HepG2 (cell line): ENCODE results near the gene PRSS21. TPM values are rescaled to one million over a fixed set of nuclear protein-coding genes. Genes with fewer than 3 reads are reported as not detected.

Experiments used
- CBX2 ChIP-seq, 2 experiments: fragments of 200-600 bp in 1 of 2; sonication (generic); formaldehyde crosslinking in 1 of 2; IDR thresholded peaks; 2 replicates each; pipeline versions ENCODE4 v1.7.0 to v1.8.1; 2018 to 2022; ENCODE audit warnings: low read depth in 2 of 2, low read length in 1 of 2, mild to moderate bottlenecking in 1 of 2, missing genetic modification reagents in 1 of 2
- FOSL2 ChIP-seq: sonication (generic); formaldehyde crosslinking; IDR thresholded peaks from 2 replicates; pipeline ENCODE4 v1.4.0; 2020; ENCODE audit warnings: missing genetic modification reagents
- FOXC1 ChIP-seq: sonication (generic); formaldehyde crosslinking; IDR thresholded peaks from 2 replicates; pipeline ENCODE4 v1.8.0; 2022; ENCODE audit warnings: mild to moderate bottlenecking, missing genetic modification reagents, borderline replicate concordance
- MAFK ChIP-seq, 2 experiments: IDR thresholded peaks in 1 of 2; conservative IDR thresholded peaks in 1 of 2; 2 replicates each; pipeline ENCODE4 v1.6.1; 2011; ENCODE audit warnings: improper control_type of control experiment in 2 of 2, low read length in 2 of 2
- NBN ChIP-seq: fragments of 450-650 bp; conservative IDR thresholded peaks from 2 replicates; pipeline ENCODE4 v1.6.1; 2017
- NR2F1 ChIP-seq, 2 experiments: fragments of 450-650 bp in 1 of 2; formaldehyde crosslinking in 1 of 2; IDR thresholded peaks; 2 replicates each; pipeline versions ENCODE4 v1.5.0 to v1.6.1; 2016 to 2020; ENCODE audit warnings: mild to moderate bottlenecking in 1 of 2, missing compliant biosample characterization in 1 of 2, missing genetic modification reagents in 1 of 2, moderate library complexity in 1 of 2
- SCMH1 ChIP-seq: sonication (generic); formaldehyde crosslinking; IDR thresholded peaks from 2 replicates; pipeline ENCODE4 v1.9.0; 2021; ENCODE audit warnings: missing genetic modification reagents, mild to moderate bottlenecking, borderline replicate concordance
- SMAD9 ChIP-seq: sonication (generic); formaldehyde crosslinking; IDR thresholded peaks from 2 replicates; pipeline ENCODE4 v1.5.1; 2020; ENCODE audit warnings: mild to moderate bottlenecking, missing genetic modification reagents
- SP5 ChIP-seq: IDR thresholded peaks from 2 replicates; pipeline ENCODE4 v1.6.1; 2016; ENCODE audit warnings: low read depth, borderline replicate concordance
- U2AF2 ChIP-seq: fragments of 200-400 bp; formaldehyde crosslinking; IDR thresholded peaks from 2 replicates; pipeline ENCODE4 v1.6.1; 2017; ENCODE audit warnings: low read depth, mild to moderate bottlenecking, low read length
- ZFP1 ChIP-seq: IDR thresholded peaks from 2 replicates; pipeline ENCODE4 v1.6.1; 2016
- ZMYM2 ChIP-seq: sonication (generic); formaldehyde crosslinking; IDR thresholded peaks from 2 replicates; pipeline ENCODE4 v1.8.0; 2022; ENCODE audit warnings: mild to moderate bottlenecking, missing genetic modification reagents
- ZNF530 ChIP-seq: sonication (generic); formaldehyde crosslinking; IDR thresholded peaks from 2 replicates; pipeline ENCODE4 v1.5.0; 2020; ENCODE audit warnings: low read depth, mild to moderate bottlenecking, missing genetic modification reagents
- ZNF75D ChIP-seq: sonication (generic); formaldehyde crosslinking; IDR thresholded peaks from 2 replicates; pipeline ENCODE4 v1.8.1; 2023; ENCODE audit warnings: missing genetic modification reagents, mild to moderate bottlenecking, borderline replicate concordance
- ZNF766 ChIP-seq: sonication (generic); formaldehyde crosslinking; IDR thresholded peaks from 2 replicates; pipeline ENCODE4 v1.5.0; 2020; ENCODE audit warnings: missing genetic modification reagents, borderline replicate concordance
- ZNF782 ChIP-seq: sonication (generic); formaldehyde crosslinking; IDR thresholded peaks from 2 replicates; pipeline ENCODE4 v1.4.0; 2020; ENCODE audit warnings: missing genetic modification reagents, mild to moderate bottlenecking, borderline replicate concordance
- ZNF839 ChIP-seq: sonication (generic); formaldehyde crosslinking; IDR thresholded peaks from 2 replicates; pipeline ENCODE4 v1.4.0; 2020; ENCODE audit warnings: missing genetic modification reagents, mild to moderate bottlenecking, borderline replicate concordance
- ZNF891 ChIP-seq: sonication (generic); formaldehyde crosslinking; IDR thresholded peaks from 2 replicates; pipeline ENCODE4 v1.5.0; 2020; ENCODE audit warnings: mild to moderate bottlenecking, missing genetic modification reagents
- polyA plus RNA-seq, 8 experiments: library from polyadenylated mRNA; depleted of rRNA in 3 of 8; stranded (reverse) in 7 of 8; unstranded in 1 of 8; fragments of >200 nt; fragmentation: Illumina TruSeq in 4 of 8; extraction: Trizol in 4 of 8; gene quantifications; 2 replicates each; pipeline versions ENCODE4 v1.2.1 to v1.2.3, GENCODE V29; 2011 to 2016; ENCODE audit warnings: low read depth in 4 of 8, missing spikeins in 1 of 8, mixed read lengths in 1 of 8; ENCODE audit not compliant: insufficient read depth in 1 of 8
- total RNA-seq, 5 experiments: library from RNA; depleted of rRNA; stranded (reverse); fragments of >200 nt; fragmentation: Illumina TruSeq; extraction: Trizol; gene quantifications; 2 replicates each; pipeline ENCODE4 v1.2.3, GENCODE V29; 2016; ENCODE audit warnings: low read depth in 1 of 5
- TF ChIP-seq, protein P1 (sequence below): sonication (generic); formaldehyde crosslinking; IDR thresholded peaks from 2 replicates; pipeline ENCODE4 v1.8.1; 2023; ENCODE audit warnings: mild to moderate bottlenecking, missing genetic modification reagents
- TF ChIP-seq, protein P2 (sequence below): conservative IDR thresholded peaks from 2 replicates; pipeline ENCODE4 v1.6.1; 2018; ENCODE audit warnings: missing genetic modification reagents
- TF ChIP-seq, protein P3 (sequence below): sonication (generic); formaldehyde crosslinking; IDR thresholded peaks from 2 replicates; pipeline ENCODE4 v1.4.0; 2020; ENCODE audit warnings: missing genetic modification reagents
- TF ChIP-seq, protein P4 (sequence below): sonication (generic); formaldehyde crosslinking; IDR thresholded peaks from 2 replicates; pipeline ENCODE4 v1.9.0; 2021; ENCODE audit warnings: missing genetic modification reagents, borderline replicate concordance

PRSS21 gene
- total and polyA plus RNA-seq, 2 of the 13 experiments (the other 11 are each of a cell fraction or from before 2014, with no cell fraction given): not detected

DNA sequence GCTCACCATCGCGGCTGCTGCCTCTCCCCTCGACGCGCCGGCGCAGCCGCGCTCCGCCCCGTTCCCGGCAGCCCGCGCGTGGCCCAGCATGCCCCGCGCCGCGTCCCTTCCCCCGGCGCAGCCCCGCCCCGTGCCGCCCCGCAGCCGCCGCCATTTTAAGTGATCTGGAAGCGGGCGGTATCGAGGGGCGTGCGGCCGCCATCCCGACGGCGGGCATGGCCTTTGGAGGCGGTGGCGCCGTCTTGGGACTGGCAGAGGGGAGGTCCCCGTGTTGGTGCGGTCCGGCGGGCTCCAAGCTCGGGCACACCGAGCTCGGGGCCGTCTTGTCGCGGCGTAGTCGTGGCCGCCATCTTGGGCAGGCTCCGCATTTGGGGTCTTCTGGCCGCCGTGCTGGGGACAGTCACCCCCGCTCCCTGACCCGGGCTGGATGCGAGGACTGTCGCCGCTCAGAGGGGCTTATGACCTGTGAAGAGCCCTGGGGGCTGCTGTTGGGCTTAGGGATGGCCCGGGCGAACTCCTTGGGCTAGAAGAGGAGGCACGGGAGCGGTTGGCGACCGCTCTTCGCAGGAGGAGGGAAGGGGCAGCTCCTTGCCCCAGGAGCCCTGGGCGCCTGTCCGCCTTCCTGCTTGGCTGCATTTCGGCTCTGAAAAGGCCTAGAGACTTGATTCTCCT is 39.7 kb upstream of the PRSS21 start, which contains the start of gene ELOB (continued):
- TF ChIP-seq MAFK (conservative IDR thresholded peaks at IDR 0.05 in 1 of 2, IDR thresholded peaks at IDR 0.05 in 1 of 2; ENCODE audit: low read length in 2 of 2) (no peak), SCMH1 (CRISPR knock-in tag) (no peak), ZFP1 (CRISPR knock-in tag) (no peak), ZNF782 (CRISPR knock-in tag) (peak; percentile 61; the same call in 1 of the 2 replicates), SP5 (CRISPR knock-in tag) (no peak), U2AF2 (no peak), NBN (no peak), ZNF766 (CRISPR knock-in tag) (peak; percentile 57; the same call in 1 of the 2 replicates), ZNF75D (CRISPR knock-in tag) (no peak), ZNF891 (CRISPR knock-in tag) (no peak; the same call in 1 of the 2 replicates), ZNF839 (CRISPR knock-in tag) (no peak), CBX2 (IDR thresholded peaks at IDR 0.05; ENCODE audit: low read depth, low read length) (no peak), CBX2 (CRISPR knock-in tag; IDR thresholded peaks at IDR 0.05; ENCODE audit: low read depth) (no peak), NR2F1 (CRISPR knock-in tag; IDR thresholded peaks at IDR 0.05) (no peak), FOSL2 (CRISPR knock-in tag) (no peak), ZNF530 (CRISPR knock-in tag) (no peak; the same call in 1 of the 2 replicates), ZMYM2 (CRISPR knock-in tag) (no peak), SMAD9 (CRISPR knock-in tag) (no peak), FOXC1 (CRISPR knock-in tag) (no peak)
- TF ChIP-seq, protein P1, sequence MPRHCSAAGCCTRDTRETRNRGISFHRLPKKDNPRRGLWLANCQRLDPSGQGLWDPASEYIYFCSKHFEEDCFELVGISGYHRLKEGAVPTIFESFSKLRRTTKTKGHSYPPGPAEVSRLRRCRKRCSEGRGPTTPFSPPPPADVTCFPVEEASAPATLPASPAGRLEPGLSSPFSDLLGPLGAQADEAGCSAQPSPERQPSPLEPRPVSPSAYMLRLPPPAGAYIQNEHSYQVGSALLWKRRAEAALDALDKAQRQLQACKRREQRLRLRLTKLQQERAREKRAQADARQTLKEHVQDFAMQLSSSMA (CRISPR knock-in tag): peak; percentile 88; the same call in 1 of the 2 replicates
- TF ChIP-seq, protein P2, sequence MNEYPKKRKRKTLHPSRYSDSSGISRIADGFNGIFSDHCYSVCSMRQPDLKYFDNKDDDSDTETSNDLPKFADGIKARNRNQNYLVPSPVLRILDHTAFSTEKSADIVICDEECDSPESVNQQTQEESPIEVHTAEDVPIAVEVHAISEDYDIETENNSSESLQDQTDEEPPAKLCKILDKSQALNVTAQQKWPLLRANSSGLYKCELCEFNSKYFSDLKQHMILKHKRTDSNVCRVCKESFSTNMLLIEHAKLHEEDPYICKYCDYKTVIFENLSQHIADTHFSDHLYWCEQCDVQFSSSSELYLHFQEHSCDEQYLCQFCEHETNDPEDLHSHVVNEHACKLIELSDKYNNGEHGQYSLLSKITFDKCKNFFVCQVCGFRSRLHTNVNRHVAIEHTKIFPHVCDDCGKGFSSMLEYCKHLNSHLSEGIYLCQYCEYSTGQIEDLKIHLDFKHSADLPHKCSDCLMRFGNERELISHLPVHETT: no peak
- TF ChIP-seq, protein P3, sequence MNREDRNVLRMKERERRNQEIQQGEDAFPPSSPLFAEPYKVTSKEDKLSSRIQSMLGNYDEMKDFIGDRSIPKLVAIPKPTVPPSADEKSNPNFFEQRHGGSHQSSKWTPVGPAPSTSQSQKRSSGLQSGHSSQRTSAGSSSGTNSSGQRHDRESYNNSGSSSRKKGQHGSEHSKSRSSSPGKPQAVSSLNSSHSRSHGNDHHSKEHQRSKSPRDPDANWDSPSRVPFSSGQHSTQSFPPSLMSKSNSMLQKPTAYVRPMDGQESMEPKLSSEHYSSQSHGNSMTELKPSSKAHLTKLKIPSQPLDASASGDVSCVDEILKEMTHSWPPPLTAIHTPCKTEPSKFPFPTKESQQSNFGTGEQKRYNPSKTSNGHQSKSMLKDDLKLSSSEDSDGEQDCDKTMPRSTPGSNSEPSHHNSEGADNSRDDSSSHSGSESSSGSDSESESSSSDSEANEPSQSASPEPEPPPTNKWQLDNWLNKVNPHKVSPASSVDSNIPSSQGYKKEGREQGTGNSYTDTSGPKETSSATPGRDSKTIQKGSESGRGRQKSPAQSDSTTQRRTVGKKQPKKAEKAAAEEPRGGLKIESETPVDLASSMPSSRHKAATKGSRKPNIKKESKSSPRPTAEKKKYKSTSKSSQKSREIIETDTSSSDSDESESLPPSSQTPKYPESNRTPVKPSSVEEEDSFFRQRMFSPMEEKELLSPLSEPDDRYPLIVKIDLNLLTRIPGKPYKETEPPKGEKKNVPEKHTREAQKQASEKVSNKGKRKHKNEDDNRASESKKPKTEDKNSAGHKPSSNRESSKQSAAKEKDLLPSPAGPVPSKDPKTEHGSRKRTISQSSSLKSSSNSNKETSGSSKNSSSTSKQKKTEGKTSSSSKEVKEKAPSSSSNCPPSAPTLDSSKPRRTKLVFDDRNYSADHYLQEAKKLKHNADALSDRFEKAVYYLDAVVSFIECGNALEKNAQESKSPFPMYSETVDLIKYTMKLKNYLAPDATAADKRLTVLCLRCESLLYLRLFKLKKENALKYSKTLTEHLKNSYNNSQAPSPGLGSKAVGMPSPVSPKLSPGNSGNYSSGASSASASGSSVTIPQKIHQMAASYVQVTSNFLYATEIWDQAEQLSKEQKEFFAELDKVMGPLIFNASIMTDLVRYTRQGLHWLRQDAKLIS: peak; percentile 41; the same call in 1 of the 2 replicates
- TF ChIP-seq, protein P4, sequence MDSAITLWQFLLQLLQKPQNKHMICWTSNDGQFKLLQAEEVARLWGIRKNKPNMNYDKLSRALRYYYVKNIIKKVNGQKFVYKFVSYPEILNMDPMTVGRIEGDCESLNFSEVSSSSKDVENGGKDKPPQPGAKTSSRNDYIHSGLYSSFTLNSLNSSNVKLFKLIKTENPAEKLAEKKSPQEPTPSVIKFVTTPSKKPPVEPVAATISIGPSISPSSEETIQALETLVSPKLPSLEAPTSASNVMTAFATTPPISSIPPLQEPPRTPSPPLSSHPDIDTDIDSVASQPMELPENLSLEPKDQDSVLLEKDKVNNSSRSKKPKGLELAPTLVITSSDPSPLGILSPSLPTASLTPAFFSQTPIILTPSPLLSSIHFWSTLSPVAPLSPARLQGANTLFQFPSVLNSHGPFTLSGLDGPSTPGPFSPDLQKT (CRISPR knock-in tag): no peak
